ENCODE measurements around the gene RFX5. TPM values are rescaled to one million over a fixed set of nuclear protein-coding genes. Genes with fewer than 3 reads are reported as not detected.

The RFX5 gene
- total RNA-seq, 1 experiment from 2014 or later = 72.7 TPM

GRCh38 chr1:151327223-151327902, 19.7 kb downstream of the RFX5 start, which contains the start of gene PI4KB:
PI4KB (minus strand) TSS chr1:151327416; CDS start chr1:151316481, 10,935 bp downstream.
- Histone ChIP-seq H3K23ac (ENCODE audit: insufficient read length, low read depth, low read length) (no peak within 1 kb of the TSS), H3K79me2 (ENCODE audit: insufficient read depth, low read length) (no peaks in the 10 kb centered on the region), H3K9ac (ENCODE audit: extremely low read depth, insufficient read length, low read length) (peak within 1 kb of the TSS; percentile 81), H3K27me3 (ENCODE audit: insufficient read depth, low read length) (no peaks in the 10 kb centered on the region), H3T11ph (ENCODE audit: low read length) (no peak within 1 kb of the TSS), H2AFZ (ENCODE audit: low read length) (peak within 1 kb of the TSS; percentile 45), H2BK12ac (ENCODE audit: insufficient read length, low read depth, low read length) (no peak within 1 kb of the TSS), H2BK120ac (ENCODE audit: low read depth, low read length, poor library complexity, severe bottlenecking) (no peak within 1 kb of the TSS), H3K4me2 (ENCODE audit: insufficient read depth, insufficient read length, low read length) (peak within 1 kb of the TSS; percentile 67), H3K79me1 (ENCODE audit: insufficient read depth, low read depth, low read length, poor library complexity, severe bottlenecking) (no peaks in the 10 kb centered on the region), H3K18ac (ENCODE audit: insufficient read length, low read depth, low read length) (peak within 1 kb of the TSS; percentile 93), H3K23me2 (ENCODE audit: insufficient read length, low read depth, low read length, poor library complexity, severe bottlenecking) (peaks cover 13% of the 10 kb centered on the region), H4K5ac (ENCODE audit: insufficient read length, low read depth, low read length) (peak within 1 kb of the TSS; percentile 48), H3K9me3 (ENCODE audit: control insufficient read depth, low read depth, low read length) (no peaks in the 10 kb centered on the region), H3K4ac (ENCODE audit: low read depth, low read length) (no peak within 1 kb of the TSS; the same call in 1 of the 2 replicates), H2AK5ac (ENCODE audit: insufficient read length, low read length) (no peak within 1 kb of the TSS), H2BK15ac (ENCODE audit: low read depth, low read length) (no peak within 1 kb of the TSS), H4K20me1 (ENCODE audit: control insufficient read depth, insufficient read depth, insufficient read length) (no peaks in the 10 kb centered on the region), H4K8ac (replicated peaks; ENCODE audit: insufficient read length, low read depth, low read length) (no peak within 1 kb of the TSS), H3K27ac (ENCODE audit: insufficient read length, low read depth, low read length) (peak within 1 kb of the TSS; percentile 4), H3K4me1 (ENCODE audit: insufficient read depth, low read length) (no peaks in the 10 kb centered on the region; the same call in 1 of the 2 replicates), H4K91ac (ENCODE audit: insufficient read length, low read depth, low read length) (no peak within 1 kb of the TSS), H3K56ac (ENCODE audit: insufficient read length, low read depth, low read length) (no peak within 1 kb of the TSS), H2BK20ac (ENCODE audit: low read depth, low read length, poor library complexity, severe bottlenecking) (no peak within 1 kb of the TSS), H2BK5ac (ENCODE audit: insufficient read length, low read length) (no peak within 1 kb of the TSS), H3K14ac (ENCODE audit: insufficient read depth, low read length) (peak within 1 kb of the TSS; percentile 62)
- Mint-ChIP-seq H3K4me3 (peak within 1 kb of the TSS; percentile 88 to 89), H3K9me3 (no peaks in the 10 kb centered on the region), H3K27ac (peak within 1 kb of the TSS; percentile 99 to 100 (median 99)), H3K27me3 (ENCODE audit: low read depth) (peaks cover 3% of the 10 kb centered on the region; the same call in 1 of the 2 replicates), H3K36me3 (ENCODE audit: insufficient read depth in 1 of 3, low read depth in 3 of 3) (peaks cover 8 to 27% (median 14%) of the 10 kb centered on the region in 3 experiments; a peak in 6 of 7 replicates), H3K4me1 (peaks cover 15% of the 10 kb centered on the region in 2 experiments)
- no peak for TF ChIP-seq CTCF (conservative IDR thresholded peaks at IDR 0.05)
- DNase-seq = peak; percentile 95
- WGBS (ENCODE audit: extremely low coverage, insufficient read length, low lambda C conversion rate) = no CpG with 5 or more reads among the region's 40 CpGs

Data from H9 (cell line).